GM10248 (cell line): ENCODE data around the gene CAMSAP1.

Experiments used
- CTCF ChIA-PET: fragments of 300-600 bp; sonication (Branson Sonifier 250); formaldehyde crosslinking; extraction: SDS; loops from one replicate; lab custom pipeline; 2021; ENCODE audit warnings: antibody characterized with exemption; lab: Yijun Ruan, JAX
- POLR2A ChIA-PET: fragments of 350-650 bp; sonication (Branson Sonifier 250); formaldehyde crosslinking; extraction: SDS; loops from one replicate; lab custom pipeline; 2020; ENCODE audit warnings: antibody characterized with exemption; lab: Yijun Ruan, JAX
- DNase-seq: peaks from one replicate; pipeline ENCODE4 v3.0.0; 2012; ENCODE audit errors: extremely low spot score
- TF ChIP-seq, protein P1 (sequence below): IDR thresholded peaks from 2 replicates; pipeline ENCODE4 v1.5.1; 2012; ENCODE audit warnings: mild to moderate bottlenecking, low read depth; ENCODE audit errors: extremely low read depth, missing control alignments, control extremely low read depth

CAMSAP1 gene

GRCh38 chr9:135758870-135759269 is 148.5 kb downstream of the CAMSAP1 start:
- DNase-seq: no peak
- TF ChIP-seq, protein P1, sequence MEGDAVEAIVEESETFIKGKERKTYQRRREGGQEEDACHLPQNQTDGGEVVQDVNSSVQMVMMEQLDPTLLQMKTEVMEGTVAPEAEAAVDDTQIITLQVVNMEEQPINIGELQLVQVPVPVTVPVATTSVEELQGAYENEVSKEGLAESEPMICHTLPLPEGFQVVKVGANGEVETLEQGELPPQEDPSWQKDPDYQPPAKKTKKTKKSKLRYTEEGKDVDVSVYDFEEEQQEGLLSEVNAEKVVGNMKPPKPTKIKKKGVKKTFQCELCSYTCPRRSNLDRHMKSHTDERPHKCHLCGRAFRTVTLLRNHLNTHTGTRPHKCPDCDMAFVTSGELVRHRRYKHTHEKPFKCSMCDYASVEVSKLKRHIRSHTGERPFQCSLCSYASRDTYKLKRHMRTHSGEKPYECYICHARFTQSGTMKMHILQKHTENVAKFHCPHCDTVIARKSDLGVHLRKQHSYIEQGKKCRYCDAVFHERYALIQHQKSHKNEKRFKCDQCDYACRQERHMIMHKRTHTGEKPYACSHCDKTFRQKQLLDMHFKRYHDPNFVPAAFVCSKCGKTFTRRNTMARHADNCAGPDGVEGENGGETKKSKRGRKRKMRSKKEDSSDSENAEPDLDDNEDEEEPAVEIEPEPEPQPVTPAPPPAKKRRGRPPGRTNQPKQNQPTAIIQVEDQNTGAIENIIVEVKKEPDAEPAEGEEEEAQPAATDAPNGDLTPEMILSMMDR: no peak
- ChIA-PET POLR2A (no interaction called here), CTCF (no interaction called here)
